AML-193 (cell line): ENCODE measurements around the gene LPO.

ENCODE experiments used
- DNase-seq, 2 experiments: peaks; one replicate each; lab custom pipeline; 2025; lab: John Stamatoyannopoulos, UW

LPO gene

GRCh38 chr17:58317421-58318064, 79.2 kb downstream of the LPO start:
- peak; percentile 72 to 83 for DNase-seq

GRCh38 chr17:58318065-58318481, 79.7 kb downstream of the LPO start:
- no peak for DNase-seq
